ENCODE measurements around the gene CCDC197. TPM values are rescaled to one million over a fixed set of nuclear protein-coding genes. Genes with fewer than 3 reads are reported as not detected.

CCDC197 gene
- total RNA-seq, 1 experiment from 2014 or later: not detected

- ChIA-PET CTCF (no interaction called here), POLR2A (ENCODE audit: unreplicated experiment) (no interaction called here)
- BruUV-seq (replicated peaks): no TSS peak
- Histone ChIP-seq H3K4me3 (no peak overlapping the region), H3K9me3 (ENCODE audit: insufficient read depth, low read depth) (no peaks in the 10 kb centered on the region), H2AFZ (no peak overlapping the region), H3F3A (ENCODE audit: insufficient read depth, low read depth) (no peaks in the 10 kb centered on the region), H3K79me2 (ENCODE audit: low read depth) (no peaks in the 10 kb centered on the region), H3K4me1 (replicated peaks; ENCODE audit: insufficient read depth) (no peaks in the 10 kb centered on the region), H4K20me1 (ENCODE audit: insufficient read depth) (no peaks in the 10 kb centered on the region), H3K36me3 (ENCODE audit: low read depth) (no peaks in the 10 kb centered on the region), H3K27me3 (ENCODE audit: insufficient read depth, low read depth) (no peaks in the 10 kb centered on the region), H3K4me2 (no peak overlapping the region), H3K9me2 (ENCODE audit: insufficient read depth) (no peaks in the 10 kb centered on the region), H3K27ac (no peak overlapping the region)
- TF ChIP-seq EZH2 (IDR thresholded peaks at IDR 0.05; ENCODE audit: low read depth) (no peak), CTCF (conservative IDR thresholded peaks at IDR 0.05) (no peak)
- intact Hi-C loops (cut with micrococcal nuclease; ENCODE audit: unreplicated experiment): loop anchor here (5.0 kb wide), 1 partner anchor 85 kb away; no protein-coding TSS in a partner anchor
- no peak for DNase-seq
Measured at GRCh38 chr14:94052662-94053061, 55.6 kb downstream of the CCDC197 start.

GRCh38 chr14:94054401-94054800 lies 57.3 kb downstream of the CCDC197 start:
- CTCF ChIA-PET: no interaction called here

GRCh38 chr14:94054936-94055335 lies 57.8 kb downstream of the CCDC197 start:
- H3K9me2 ChIP-seq (ENCODE audit: insufficient read depth): no peaks in the 10 kb centered on the region
- no peaks in the 10 kb centered on the region for H3K4me1 ChIP-seq (replicated peaks; ENCODE audit: insufficient read depth)
- no peaks in the 10 kb centered on the region for H3K27me3 ChIP-seq (ENCODE audit: insufficient read depth, low read depth)
- intact Hi-C loops (cut with micrococcal nuclease; ENCODE audit: unreplicated experiment): loop anchor here (5.0 kb wide), 1 partner anchor 82 kb away; no protein-coding TSS in a partner anchor
- H3K4me3 ChIP-seq: no peak overlapping the region
- CTCF ChIA-PET: no interaction called here
- H3K27ac ChIP-seq: no peak overlapping the region
- no peaks in the 10 kb centered on the region for H3F3A ChIP-seq (ENCODE audit: insufficient read depth, low read depth)
- H4K20me1 ChIP-seq (ENCODE audit: insufficient read depth): no peaks in the 10 kb centered on the region
- TF ChIP-seq CTCF (conservative IDR thresholded peaks at IDR 0.05): no peak
- TF ChIP-seq EZH2 (IDR thresholded peaks at IDR 0.05; ENCODE audit: low read depth): no peak
- DNase-seq: no peak
- POLR2A ChIA-PET (ENCODE audit: unreplicated experiment): no interaction called here
- no peaks in the 10 kb centered on the region for H3K79me2 ChIP-seq (ENCODE audit: low read depth)
- BruUV-seq (replicated peaks): no TSS peak
- H3K9me3 ChIP-seq (ENCODE audit: insufficient read depth, low read depth): no peaks in the 10 kb centered on the region
- H3K36me3 ChIP-seq (ENCODE audit: low read depth): no peaks in the 10 kb centered on the region
- no peak overlapping the region for H3K4me2 ChIP-seq
- H2AFZ ChIP-seq: no peak overlapping the region

More at GRCh38 chr14:94054401-94054800, 57.3 kb downstream of the CCDC197 start:
- intact Hi-C loops (cut with micrococcal nuclease; ENCODE audit: unreplicated experiment): loop anchor here (5.0 kb wide), 1 partner anchor 83 kb away; no protein-coding TSS in a partner anchor
- TF ChIP-seq CTCF (conservative IDR thresholded peaks at IDR 0.05): no peak
- TF ChIP-seq EZH2 (IDR thresholded peaks at IDR 0.05; ENCODE audit: low read depth): no peak
- Histone ChIP-seq H3K4me2 (no peak overlapping the region), H3F3A (ENCODE audit: insufficient read depth, low read depth) (no peaks in the 10 kb centered on the region), H3K27ac (no peak overlapping the region), H3K79me2 (ENCODE audit: low read depth) (no peaks in the 10 kb centered on the region), H3K4me1 (replicated peaks; ENCODE audit: insufficient read depth) (no peaks in the 10 kb centered on the region), H3K36me3 (ENCODE audit: low read depth) (no peaks in the 10 kb centered on the region), H3K4me3 (no peak overlapping the region), H3K9me3 (ENCODE audit: insufficient read depth, low read depth) (no peaks in the 10 kb centered on the region), H2AFZ (no peak overlapping the region), H3K27me3 (ENCODE audit: insufficient read depth, low read depth) (no peaks in the 10 kb centered on the region), H3K9me2 (ENCODE audit: insufficient read depth) (no peaks in the 10 kb centered on the region), H4K20me1 (ENCODE audit: insufficient read depth) (no peaks in the 10 kb centered on the region)
- no TSS peak for BruUV-seq (replicated peaks)
- POLR2A ChIA-PET (ENCODE audit: unreplicated experiment): no interaction called here
- no peak for DNase-seq
